HUDEP-2 (cell line): Measurements from ENCODE around the gene LRP3.
A peak's percentile ranks its signal among the peaks of the same experiment; 100 is the strongest.
"Not testable (repeated sequence)": the region's sequence is repeated elsewhere in the genome, so short reads cannot be mapped to it uniquely, and the experiment has no call there.

Experiments
- DNase-seq, 76 experiments: peaks; one replicate each; lab custom pipeline; 2025; ENCODE audit not compliant: unreplicated experiment in 76 of 76; lab: John Stamatoyannopoulos, UW

Gene LRP3

GRCh38 chr19:33214596-33214995 is 20.5 kb downstream of the LRP3 start:
- peak in 3 of 76 experiments; percentile 10 to 14 (median 11) for DNase-seq

DNA sequence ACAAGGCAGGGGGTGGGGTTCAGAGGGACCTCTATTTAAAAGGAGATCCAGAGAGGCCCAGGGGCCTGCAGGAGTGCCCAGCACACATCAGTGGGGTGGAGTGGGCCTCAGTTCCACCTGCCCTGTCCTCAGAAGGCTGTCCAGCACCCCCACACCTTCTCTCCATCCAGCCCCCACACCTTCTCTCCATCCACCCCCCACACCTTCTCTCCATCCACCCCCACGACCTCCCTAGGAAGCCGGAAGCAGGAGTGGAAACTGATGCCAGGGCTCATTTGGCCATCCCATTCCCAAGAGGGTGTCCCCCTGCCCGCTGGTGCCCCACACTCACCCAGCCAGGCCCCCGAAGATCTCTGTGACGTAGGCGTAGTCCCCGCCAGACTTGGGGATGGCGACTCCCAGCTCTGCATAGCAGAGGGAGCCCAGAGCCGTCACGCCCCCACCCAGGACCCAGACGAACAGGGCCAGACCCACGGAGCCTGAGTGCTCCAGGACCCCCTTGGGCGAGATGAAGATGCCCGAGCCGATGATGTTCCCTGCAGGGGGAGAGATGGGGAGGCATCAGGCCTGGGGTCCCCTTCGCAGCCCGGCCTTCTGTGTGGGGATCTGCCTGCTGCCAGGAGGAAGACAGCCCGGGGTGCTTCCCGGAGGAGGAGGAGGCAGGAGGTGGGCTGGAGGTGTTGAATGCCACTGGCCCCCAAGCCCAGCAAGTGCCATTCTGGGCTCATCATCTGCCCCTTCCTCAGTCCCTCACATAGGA is 21.5 kb downstream of the LRP3 start:
- DNase-seq = no peak

GRCh38 chr19:33216198-33216830 is 22.2 kb downstream of the LRP3 start:
- no peak for DNase-seq

GRCh38 chr19:33217881-33218280 is 23.8 kb downstream of the LRP3 start:
- DNase-seq = no peak

GRCh38 chr19:33219261-33219815 is 25.2 kb downstream of the LRP3 start:
- peak in 6 of 76 experiments; percentile 7 to 40 (median 18) for DNase-seq

GRCh38 chr19:33220115-33220514 is 26.0 kb downstream of the LRP3 start:
- no peak for DNase-seq

DNA sequence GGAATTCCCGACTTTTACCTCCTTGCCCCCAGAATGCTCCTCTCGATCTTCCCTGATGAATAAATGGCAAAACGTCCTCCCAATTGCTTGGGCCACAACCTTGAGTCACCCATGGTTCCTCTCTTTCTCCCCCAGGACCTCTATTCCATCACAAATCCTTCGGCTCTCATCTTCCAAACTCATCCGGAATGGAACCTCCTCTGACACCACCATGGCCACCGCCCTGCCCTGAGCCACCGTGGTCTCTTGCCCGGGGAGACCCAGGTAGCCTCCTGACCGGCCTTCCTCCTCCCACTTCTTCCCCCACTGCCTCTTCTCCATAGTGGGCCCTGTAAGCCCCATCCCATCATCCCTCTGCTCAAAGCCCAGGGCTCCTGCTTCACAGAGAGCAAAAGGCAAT is 26.6 kb downstream of the LRP3 start:
- DNase-seq = no peak

DNA sequence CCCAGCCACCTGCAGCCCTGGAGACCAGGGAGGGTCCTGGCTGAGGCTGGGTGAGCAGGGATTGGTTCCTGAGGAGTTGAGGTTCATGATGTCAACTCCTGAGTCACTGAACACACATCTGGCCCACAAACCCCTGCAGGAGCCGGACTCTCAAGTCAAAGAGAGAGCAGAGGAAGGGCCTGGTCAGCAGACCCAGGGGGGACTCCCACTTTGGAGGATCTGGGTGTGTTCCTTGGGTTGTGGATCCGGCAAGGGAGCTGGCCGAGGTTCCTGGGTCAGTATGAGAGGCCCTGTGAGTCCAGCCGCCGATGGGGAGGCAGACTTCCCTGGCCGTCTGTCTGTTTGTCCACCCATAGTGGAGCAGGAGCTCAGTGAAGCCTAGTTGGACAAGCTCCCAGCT is 27.5 kb downstream of the LRP3 start:
- DNase-seq = no peak

GRCh38 chr19:33222255-33222654 is 28.1 kb downstream of the LRP3 start:
- not testable (repeated sequence) for DNase-seq

DNA sequence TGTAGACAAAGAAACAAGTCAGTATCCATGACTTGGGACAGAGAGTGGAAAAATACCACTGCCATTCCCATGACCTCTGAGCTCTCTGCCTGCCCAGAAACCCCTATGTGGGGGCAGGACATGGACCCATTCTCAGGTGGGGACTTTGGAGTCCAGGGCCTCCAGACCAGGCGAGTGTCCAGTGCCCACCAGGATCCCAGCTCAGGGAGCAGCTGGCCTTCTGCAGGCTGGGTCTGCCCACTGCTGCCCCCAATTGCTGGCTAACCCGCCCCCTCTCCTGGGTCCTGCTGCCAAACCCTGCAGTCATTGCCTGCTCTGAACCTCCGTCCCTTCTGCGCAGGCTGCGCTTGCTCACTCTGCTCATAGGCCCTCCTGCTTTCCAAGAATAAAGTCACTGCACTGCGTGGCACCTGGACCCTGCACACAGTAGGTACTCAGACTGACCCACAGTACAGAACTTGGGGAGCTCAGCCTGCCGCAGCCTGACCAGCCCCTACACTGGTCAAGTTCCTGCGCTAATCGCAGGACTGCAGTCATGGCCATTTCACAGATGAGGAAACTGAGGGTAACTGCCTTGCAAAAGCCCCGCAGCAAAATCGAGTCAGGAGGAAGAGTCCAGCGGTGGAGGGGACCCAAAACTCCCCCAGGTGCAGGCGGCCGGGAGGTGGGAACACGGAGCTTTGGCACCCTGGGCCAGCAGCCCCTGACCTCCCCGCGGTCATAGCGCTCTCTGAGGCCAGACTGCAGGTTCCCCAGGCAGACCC is 30.7 kb downstream of the LRP3 start:
- DNase-seq = no peak

- DNase-seq = no peak
Observed at GRCh38 chr19:33225458-33225926, 31.4 kb downstream of the LRP3 start, which contains the start of gene SLC7A10. Gene SLC7A10 (minus strand): TSS chr19:33225850. CDS start chr19:33225703, 147 bp downstream.

DNA sequence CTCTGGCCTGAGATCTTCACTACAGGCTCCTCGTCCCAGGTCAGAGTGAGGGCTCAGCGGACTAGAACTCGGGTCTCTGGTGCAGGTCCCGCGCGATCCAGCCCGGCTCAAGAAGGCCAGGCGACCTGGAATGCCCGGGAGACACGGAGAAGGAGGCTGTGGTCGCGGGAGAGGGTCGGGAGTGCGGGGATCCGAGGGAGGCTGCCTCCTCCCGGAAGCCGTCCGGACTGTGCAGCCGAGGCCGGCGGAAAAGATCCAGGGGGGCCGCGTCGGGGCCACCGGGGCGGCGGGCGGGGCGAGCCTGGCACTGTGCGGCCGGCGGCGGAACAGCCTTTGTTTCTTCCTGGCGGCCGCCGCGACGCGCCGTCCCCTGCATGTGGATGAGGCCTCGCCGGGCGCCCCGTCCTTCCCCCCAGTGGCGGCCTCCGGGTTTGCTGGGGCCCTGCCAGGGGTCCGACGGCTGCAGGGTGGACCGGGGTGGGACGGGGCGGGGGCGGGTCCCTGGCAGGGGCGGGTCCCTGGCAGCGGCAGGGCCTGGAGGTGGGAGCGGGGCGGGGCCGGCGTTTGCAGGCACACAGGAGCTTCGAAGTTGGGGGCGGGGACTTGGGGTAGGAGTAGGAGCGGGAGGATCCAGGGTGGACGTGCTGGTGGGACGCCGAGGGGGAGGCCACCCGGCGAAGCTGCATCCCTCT is 32.6 kb downstream of the LRP3 start:
- peak in 4 of 76 experiments; percentile 5 to 31 (median 22) for DNase-seq

GRCh38 chr19:33227242-33227650 is 33.1 kb downstream of the LRP3 start:
- DNase-seq = no peak

DNA sequence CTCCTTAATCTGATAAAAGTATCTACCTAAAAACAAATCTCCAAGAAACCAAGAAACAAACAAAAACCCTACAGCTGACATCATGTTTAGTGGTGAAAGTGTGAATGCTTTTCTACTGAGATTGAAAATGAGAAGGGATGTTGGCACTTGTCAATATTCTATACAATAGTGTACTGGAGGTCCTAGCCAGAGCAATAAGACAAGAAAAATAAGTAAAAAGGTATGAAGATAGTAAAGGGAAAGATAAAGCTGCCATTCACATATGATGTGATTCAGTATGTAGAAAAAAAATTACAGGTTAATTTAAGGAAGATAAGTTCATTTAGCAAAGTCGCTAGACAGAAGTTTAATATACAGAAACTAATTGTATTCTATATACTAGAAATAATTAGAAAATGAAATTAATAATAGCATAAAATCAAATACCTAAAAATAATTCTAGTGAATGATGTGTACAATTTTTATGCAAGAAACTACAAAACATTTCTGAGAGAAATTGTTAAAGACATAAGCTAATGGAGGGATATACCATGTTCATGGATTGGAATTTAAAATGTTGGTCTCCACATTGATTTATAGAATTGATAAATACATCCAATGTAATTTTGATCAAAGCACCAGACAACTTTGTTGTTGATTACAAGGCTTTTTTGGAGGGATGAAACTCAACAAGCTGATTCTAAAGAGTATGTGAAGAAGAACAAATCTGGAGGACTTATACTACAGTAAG is 33.9 kb downstream of the LRP3 start:
- no peak for DNase-seq

DNA sequence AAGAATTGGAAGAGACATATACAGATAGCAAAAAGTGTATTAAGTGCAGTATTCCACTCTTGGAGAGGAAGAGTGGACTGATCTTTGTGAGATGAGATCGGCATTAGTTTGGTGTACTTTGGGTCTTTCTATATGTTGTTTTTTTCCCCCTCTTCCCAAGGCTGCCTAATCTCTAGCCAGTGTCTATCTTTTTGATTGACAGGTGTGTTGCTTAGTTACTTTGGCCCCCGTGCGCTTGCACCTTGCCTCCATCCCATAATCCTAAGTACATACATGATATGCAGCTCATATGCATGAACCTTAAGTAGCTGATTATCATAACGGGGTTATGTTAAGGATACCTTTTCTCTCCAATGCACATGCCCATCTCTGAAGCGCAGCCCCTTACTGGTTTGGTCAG is 35.8 kb downstream of the LRP3 start:
- DNase-seq = no peak

GRCh38 chr19:33231511-33231910 is 37.4 kb downstream of the LRP3 start:
- DNase-seq = no peak

DNA sequence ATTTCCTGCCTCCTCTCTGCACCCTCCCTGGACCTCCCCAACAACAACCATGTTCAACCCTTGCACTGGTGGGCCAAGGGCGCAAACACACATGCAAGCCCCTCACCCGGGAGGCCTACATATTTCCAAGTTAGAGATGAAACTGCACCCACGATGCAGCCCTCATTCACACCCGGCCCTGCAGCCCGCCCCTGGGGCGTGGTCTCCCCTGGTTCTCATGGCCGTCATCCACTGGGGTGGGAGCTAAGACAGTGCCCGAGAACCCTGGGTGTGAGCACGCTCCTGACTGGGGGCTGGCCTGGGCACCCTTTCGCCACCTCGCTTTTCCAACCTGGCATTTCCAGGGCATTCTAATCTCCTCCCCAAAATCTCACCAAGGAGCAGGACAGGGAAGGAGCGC is 38.5 kb downstream of the LRP3 start:
- DNase-seq = no peak

DNA sequence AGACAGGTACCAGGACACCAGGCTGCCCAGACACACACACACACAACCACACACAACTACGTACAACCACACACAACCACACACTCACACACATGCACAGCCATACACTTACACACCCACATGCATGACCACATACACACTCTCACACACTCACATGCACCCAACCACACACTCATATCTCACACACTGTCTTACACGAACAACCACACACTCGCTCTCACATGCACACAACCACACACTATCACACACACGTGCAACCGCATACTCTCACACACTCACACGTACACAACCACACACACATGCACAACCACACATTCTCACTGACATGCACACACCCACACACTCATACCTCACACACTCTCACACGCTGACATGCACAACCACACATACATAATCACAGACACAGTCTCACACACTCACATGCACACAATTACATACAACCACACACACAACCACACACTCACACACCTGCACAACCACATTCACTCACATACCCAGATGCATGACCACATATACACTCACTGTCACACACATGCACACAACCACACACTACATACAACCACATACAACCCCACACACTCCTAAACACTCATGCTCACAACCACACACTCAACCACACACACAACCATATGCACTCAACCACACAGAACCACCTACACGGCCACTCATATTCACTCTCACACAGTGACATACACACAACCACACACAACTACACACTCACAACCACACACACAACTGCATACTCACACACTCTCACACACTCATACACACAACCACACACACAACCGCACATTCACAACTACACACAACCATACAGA is 39.1 kb downstream of the LRP3 start:
- no peak for DNase-seq

GRCh38 chr19:33234092-33234491 is 40.0 kb downstream of the LRP3 start:
- DNase-seq = no peak
